HG03066 (cell line): Measurements from ENCODE around the gene ADAM8.

Experiments used
- ATAC-seq: cut with Tn5 transposase; IDR thresholded peaks from one replicate; pipeline ENCODE4 v1.9.1; 2021; ENCODE audit warnings: low read depth; ENCODE audit not compliant: unreplicated experiment

Gene ADAM8

DNA sequence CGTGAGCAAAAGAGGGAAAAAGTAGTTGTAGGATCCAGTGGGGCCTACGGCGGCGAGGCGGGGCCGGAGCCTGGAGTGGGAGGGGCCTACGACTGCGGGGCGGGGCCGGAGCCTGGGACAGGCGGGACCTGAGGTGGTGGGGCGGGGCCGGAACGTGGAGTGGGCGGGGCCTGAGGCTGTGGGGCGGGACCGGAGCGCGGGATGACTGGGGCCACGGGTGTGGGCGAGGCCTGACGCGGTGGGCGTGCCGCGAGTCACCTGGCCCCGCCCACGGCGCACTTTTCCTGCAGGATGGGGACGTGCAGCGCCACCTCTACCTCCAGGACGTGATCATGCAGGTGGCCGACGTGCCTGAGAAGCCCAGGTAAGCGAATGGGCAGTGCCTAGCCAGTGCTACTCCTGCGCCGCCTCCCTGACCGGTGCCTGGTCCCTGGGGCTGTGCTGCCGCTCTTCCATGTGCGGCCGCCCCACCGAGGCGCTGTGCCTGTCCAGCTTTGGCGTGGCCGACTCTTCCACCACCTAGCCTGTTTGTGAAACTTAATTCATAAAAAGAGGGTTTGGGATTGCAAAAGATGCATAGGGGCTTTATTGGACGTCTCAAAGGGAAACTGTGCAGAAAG, 32.5 kb upstream of the ADAM8 start:
- ATAC-seq = peak; percentile 69

DNA sequence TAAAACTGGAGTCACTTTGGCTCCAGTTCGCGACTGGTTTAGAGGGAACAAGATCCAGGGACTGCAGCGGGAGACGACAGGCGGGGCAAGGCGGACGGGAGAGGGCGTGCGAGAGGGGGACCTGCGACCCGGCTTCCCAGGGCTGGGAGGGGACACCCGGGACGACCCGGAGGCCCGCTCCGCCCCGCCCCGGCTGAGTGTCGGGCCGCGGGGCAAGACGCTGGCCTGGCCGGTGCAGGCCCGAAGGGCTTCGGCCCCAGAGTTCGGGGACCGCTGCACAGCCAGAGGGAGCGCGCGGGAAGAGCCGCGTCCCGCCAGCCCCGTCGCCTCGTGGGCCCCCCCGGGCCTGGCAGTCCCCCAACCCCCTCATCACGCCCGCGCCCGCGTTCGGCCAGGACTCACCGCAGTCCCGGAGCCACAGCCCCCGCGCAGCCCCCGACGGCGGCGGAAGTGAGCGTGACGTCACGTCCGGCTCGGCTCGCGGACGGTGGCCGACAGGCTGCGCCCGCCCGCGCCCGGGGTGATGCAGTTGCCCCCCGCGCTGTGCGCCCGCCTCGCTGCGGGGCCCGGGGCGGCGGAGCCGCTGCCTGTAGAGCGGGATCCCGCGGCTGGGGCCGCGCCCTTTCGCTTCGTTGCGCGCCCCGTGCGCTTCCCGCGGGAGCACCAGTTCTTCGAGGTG, 31.9 kb upstream of the ADAM8 start, which contains the start of the genes TUBGCP2 and ZNF511:
TSS of gene TUBGCP2 (minus strand) at position 452 of the 679 bp plus-strand sequence. CDS start 5,931 bp downstream, outside the sequence.
TSS of gene ZNF511 (plus strand) at position 494 of the 679 bp plus-strand sequence. CDS start at position 524, 30 bp downstream.
- ATAC-seq = peak; percentile 69

DNA sequence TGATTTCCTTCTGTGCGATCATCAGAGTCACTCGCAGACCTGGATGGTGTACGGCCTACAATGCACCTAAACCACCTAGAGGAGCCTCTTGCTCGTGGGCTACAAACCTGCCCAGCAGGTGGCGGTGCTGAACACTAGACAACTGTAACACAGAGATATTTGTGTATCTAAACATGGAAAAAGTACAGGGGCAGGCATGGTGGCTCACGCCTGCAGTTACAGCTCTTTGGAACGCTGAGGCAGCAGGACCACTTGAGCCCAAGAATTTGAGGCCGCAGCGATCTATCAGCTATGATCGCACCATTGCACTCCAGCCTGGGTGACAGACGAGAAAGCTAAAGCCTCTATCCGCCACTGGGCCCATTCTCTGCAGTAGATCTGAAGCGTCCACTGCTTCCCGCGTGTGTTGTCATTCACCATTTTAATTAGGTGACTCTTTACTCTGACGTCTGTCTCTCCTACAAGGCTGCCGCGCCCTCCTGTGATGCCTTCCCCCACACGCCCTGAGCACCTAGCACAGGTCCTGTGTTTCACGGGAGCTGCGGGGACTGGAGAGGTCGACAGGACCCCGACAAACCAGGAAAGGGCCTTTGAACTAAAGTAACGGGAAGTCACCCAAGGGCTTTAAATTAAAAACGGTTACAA, 31.2 kb upstream of the ADAM8 start:
- peak; percentile 48 for ATAC-seq

DNA sequence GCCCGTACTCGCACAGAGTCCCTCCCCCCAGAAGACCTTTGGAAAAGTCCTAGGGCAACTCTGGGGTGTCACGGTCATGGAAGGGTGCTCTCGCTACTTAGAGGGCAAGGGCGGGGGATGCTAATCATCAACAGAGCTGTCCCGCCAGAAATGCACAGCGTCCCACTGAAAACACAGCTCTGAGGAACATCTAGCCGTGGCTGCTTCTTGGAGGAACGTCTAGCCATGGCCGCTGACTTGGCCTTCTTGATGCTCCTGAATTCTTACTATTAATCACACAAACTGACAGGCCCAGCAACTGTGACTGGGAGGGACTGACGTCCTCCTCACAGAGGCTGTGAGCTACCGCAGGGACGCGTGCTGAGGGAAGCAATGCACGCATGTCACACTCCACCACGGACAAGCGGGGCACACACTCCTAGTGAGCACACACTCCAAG, 30.3 kb upstream of the ADAM8 start:
- ATAC-seq = no peak

DNA sequence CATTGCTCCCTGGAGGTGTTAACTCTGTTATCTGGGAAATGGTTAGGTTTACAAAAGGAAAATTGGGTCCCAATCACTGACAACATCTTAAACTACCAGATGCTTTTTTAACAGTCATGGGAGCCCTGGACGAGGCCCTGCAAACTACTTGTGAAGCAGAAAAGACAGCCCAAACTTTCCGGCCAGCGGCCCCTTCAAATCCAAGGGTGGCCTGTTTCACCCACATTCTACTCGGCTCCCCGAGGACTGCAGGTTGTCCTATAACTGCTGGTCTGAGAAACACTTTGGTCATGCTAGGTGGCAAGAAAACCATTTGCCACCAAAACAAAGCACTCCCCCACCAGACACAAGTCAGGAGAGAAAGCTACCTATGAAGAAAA, 29.4 kb upstream of the ADAM8 start:
- ATAC-seq = no peak

DNA sequence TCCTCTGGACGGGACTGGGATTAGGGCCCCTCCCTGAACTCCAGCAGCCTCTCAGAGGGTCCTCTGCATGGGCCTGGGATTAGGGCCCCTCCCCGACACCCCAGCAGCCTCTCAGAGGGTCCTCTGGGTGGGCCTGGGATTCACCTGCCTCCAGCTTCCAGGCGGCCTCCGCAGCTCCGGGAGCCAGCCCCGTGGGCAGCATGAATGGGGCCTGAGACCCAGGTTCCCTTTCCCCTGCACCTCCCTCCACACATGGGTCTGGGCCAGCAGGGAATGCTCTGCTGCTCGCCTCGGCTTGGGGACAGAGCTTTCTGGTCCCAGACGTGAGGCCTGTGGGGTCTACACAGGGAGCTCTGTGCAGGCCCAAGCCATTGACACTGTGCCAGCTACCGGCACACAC, 26.5 kb upstream of the ADAM8 start:
- ATAC-seq = no peak

DNA sequence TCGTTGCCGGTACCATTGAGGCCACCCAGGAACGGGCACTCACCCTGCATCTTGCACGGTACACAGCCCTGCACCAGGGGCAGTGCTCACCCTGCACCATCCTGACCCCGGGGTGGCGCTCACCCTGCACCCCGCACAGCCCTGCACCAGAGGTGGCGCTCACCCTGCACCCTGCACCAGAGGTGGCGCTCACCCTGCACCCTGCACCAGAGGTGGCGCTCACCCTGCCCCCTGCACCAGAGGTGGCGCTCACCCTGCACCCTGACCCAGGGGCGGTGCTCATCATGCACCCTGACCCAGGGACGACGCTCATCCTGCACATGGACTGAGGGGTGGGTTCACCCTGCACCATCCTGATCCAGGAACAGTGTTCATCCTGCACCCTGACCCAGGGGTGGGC, 25.6 kb upstream of the ADAM8 start:
- no peak for ATAC-seq

DNA sequence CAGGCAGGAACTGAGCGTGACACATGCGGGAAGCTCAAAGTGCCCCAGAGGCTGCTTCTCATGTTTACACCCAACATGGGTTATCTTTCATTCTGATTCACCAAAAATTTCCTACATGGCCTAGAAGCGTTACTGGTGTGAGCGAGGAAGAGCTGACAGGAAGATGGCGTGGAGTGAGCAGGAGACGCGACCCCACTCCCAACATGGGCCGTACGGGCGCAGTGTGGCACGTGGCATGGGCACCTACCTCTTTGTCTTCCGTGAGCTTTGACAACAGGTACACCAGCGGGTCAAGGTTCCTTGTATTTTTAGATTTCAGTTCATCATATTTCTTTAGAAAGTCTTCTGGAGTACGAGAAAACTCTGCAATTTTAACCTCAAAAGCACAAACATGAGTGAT, 23.1 kb upstream of the ADAM8 start:
- ATAC-seq = no peak

DNA sequence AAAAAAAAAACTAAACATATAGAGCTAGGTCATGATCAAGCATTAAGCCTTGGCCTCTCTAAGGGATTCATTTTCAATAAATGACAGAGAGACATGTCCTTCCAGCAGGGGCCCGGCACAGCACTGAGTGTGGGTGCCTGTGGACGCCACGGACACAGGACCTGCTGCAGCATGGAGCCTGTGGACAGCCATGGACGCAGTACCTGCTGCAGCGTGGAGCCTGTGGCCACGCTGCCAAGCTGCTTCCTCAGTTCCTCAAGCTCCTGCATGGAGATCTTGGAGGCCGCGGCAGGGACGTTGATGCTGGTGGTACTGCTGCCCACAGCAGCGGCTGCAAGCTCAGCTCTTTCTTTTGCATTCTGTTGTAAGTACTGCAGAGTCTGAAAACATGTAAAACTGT, 22.6 kb upstream of the ADAM8 start:
- ATAC-seq = no peak

- ATAC-seq = no peak
These were observed 21.8 kb upstream of the ADAM8 start for GRCh38 chr10:133298466-133298865.

DNA sequence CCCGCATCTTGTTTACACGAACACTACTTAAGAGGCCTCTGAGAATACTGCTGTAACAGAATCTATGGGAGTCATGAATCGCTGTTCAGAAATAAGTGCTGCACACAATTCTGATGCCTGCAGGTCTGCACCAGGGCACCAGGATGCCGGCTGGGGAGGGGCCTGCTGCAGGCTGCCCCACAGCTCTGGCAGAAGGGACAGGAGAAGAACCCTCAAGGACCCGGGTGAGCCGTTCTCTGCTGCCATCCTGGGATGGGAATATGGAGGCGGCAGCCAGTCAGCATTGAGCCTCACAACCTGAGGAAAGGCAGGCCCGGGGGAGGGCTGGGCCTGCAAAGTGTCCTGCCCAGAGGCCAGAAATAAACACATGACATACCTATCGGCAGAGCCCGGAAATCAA, 20.8 kb upstream of the ADAM8 start:
- ATAC-seq = no peak

DNA sequence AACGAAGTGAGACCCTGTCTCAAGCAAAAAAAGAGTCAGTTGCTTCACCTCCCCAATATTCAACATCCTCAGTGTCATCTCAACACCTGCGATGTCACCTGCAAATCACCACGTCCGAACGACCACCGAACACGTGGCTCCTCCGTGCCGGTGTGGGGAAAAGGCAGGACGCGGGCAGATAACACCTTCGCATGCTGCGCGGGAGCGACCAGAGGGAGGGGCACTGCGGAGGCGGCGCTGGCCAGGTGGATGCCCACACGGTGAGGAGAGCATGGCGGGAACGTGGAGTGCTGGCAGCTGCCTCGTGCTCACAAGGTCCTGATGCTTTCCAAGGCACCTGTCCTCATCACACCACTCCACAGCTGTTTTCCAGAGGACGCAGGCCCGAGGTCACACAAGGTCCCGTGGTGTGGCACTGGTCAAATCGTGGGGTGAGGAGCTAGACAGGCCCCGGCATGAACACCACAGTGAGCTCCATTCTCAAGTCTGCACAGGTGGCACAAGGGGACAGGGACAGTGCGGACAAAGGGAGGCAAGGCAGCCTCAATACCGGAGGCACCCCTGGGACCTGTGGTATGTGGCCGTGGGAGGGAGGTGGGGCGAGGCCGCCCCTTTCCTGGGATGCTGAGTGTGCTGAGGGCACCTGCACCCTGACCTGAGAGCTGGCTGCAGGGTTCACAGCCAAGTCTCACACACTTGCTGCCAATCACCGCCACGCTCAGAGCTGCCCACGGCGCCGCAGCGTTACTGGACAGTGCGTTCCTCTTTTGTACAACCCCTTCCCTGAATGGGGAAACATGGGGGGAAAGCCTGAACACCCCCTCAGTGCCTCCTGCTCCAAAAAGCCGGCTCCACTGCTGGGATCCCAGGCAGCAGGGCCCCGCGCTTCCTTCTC, 19.0 kb upstream of the ADAM8 start:
- ATAC-seq = no peak

- ATAC-seq = no peak
These were observed 17.5 kb upstream of the ADAM8 start for GRCh38 chr10:133294189-133294588.

DNA sequence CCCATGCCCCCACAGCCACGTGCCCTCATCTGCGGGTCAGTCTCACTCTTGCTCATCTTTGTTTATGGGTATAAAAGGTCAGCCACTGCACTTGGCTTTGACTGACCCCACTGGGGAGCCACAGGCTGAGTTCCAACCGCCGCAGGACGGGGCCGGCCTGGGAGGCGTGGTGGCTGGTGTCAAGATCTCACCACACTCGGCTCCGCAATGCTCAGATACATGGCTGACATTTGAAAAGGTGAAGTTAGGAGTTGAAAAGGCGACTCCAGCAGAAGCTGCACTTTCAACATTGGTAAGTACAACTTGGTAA, 17.1 kb upstream of the ADAM8 start:
- no peak for ATAC-seq

- no peak for ATAC-seq
These were observed 16.5 kb upstream of the ADAM8 start for GRCh38 chr10:133292919-133293809.

DNA sequence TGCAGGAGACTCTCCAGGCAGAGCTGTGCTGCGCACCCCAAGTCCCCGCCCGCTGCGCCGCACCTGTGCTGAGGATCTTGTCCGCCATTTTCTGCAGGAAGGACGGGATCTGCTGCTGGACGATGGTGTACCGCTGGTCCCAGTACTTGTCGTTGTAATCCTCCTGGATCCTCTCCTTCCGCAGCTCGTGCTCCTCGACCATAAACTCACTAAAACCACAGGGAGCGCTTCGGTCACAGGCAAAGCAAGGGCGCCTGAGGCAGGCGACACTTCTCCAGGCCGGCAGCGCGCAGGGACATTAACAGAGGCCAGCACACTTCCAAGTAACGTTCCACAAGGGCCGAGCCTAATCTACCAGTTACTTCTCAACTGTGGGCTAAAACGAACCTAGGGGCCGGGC, 13.1 kb upstream of the ADAM8 start:
- ATAC-seq = no peak

DNA sequence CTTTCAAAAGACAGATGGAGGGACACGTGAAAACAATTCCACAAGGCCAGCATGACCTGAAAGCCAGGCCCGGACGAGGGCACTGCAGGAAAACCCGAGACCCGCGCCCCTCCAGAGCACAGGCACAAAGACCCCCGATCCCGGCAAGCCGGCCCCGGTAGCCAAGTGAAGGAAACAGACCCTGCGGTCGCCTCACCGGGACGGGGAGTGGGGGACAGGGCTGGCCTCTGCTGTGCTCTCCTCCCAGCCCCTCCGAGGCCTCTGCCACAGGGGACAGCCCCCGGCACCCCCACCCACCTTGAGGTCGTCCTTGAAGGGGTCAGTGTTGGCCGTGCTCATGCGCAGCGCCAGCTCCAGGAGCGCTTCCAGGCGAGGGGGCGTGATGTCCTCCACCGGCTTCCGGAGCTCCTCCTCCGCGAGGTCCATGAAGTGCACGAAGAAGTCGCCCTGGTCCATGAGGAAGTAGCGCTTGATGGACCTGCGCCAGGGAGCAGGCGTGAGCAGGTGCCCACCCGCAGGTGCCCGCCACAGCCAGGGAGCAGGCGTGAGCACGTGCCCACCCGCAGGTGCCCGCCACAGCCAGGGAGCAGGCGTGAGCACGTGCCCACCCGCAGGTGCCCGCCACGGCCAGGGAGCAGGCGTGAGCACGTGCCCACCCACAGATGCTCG, 11.3 kb upstream of the ADAM8 start:
- ATAC-seq = no peak

DNA sequence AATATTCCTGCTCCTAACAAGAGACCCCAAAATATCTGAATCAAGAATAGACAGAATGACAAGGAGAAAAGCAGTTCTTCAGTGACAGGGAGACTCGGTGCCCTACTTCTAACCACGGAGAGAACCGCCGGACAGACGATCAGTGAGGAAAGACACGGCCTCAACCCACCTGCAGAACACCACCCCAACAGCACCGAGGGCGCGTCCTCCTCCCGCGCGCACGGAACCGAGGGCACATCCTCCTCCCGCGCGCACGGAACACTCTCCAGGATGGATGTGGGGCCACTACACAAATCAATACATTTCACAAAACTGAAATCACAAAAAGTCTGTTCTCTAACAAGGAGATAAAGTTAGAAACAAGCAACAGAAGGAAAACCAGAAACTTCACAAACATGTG, 9.7 kb upstream of the ADAM8 start:
- no peak for ATAC-seq

DNA sequence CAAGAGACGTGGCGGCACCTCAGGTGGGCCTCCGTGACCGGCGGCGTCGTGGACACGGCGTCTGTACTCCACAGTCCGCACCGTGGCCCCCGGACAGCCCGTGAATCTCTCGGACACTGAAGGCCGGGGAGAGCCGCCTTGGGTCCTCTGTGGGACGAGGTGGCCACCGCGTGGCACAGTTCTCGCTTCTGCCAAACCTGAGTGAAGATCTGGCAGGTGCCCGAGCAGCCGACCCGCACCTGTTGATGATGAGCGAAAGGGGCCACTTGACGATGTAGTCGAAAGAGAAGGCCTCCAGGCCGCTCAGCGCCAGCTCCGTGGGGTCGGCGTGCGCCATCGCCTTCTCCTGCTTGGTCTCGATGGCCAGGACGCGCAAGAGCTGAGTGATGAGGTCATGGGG, 8.5 kb upstream of the ADAM8 start:
- no peak for ATAC-seq

- ATAC-seq = no peak
These were observed 7.3 kb upstream of the ADAM8 start for GRCh38 chr10:133283931-133284330.
